GM12878 (cell line): ENCODE measurements around the gene CPHXL2. TPM values are rescaled to one million over a fixed set of nuclear protein-coding genes. Genes with fewer than 3 reads are reported as not detected.

Source experiments
- ATAC-seq: fragments of 200-7000 bp; cut with Tn5 transposase; 3 replicates; pipeline ENCODE4 v1.9.1; 2020; ENCODE audit warnings: mild to moderate bottlenecking, moderate library complexity
- BruUV-seq: library from RNA; stranded (reverse); fragments of 400-500 nt; replicated peaks from 2 replicates; lab custom pipeline; 2021; lab: Mats Ljungman, UMichigan
- CTCF ChIA-PET: fragments of 300-600 bp; sonication (Branson Sonifier 250); formaldehyde crosslinking; extraction: SDS; loops from one replicate; lab custom pipeline; 2021; ENCODE audit warnings: inconsistent platforms; lab: Yijun Ruan, JAX
- POLR2A ChIA-PET: fragments of 350-600 bp; formaldehyde crosslinking; extraction: SDS; loops from one replicate; lab custom pipeline; 2021; ENCODE audit warnings: inconsistent platforms; lab: Charles Lee
- RAD21 ChIA-PET: fragments of 300-600 bp; sonication (Branson Sonifier 250); formaldehyde crosslinking; loops from one replicate; lab custom pipeline; 2023; ENCODE audit warnings: antibody characterized with exemption; ENCODE audit not compliant: unreplicated experiment; lab: Charles Lee
- SMC1A ChIA-PET: fragments of 300-600 bp; sonication (Branson Sonifier 250); formaldehyde crosslinking; loops from one replicate; lab custom pipeline; 2023; ENCODE audit not compliant: unreplicated experiment, uncharacterized antibody; lab: Charles Lee
- DNase-seq: peaks from one replicate; pipeline ENCODE4 v3.0.0-alpha.2; 2011; ENCODE audit warnings: low read depth, low spot score
- FAIRE-seq: peaks from 3 replicates; lab custom pipeline; 2011; peaks lifted over from hg19 to GRCh38; lab: Jason Lieb, UNC
- H2AFZ ChIP-seq: 2 replicates; pipeline ENCODE4 v1.6.0; 2011; ENCODE audit warnings: low read depth, low read length, control low read depth; ENCODE audit not compliant: control insufficient read depth
- H3K27ac ChIP-seq: 2 replicates; pipeline ENCODE4 v1.5.1; 2011; ENCODE audit warnings: control low read depth; ENCODE audit not compliant: control insufficient read depth, insufficient read depth
- H3K27me3 ChIP-seq, 2 experiments: replicated peaks in 1 of 2; 2 replicates each; pipeline versions ENCODE4 v1.6.0 to v1.6.1; 2011; ENCODE audit warnings: low read length in 1 of 2; ENCODE audit not compliant: control insufficient read depth in 2 of 2, insufficient read depth in 2 of 2
- H3K36me3 ChIP-seq, 2 experiments: 2 replicates each; pipeline ENCODE4 v1.5.1; 2011; ENCODE audit warnings: low read length in 1 of 2; ENCODE audit not compliant: control insufficient read depth in 2 of 2, insufficient read depth in 2 of 2
- H3K4me1 ChIP-seq: 2 replicates; pipeline ENCODE4 v1.6.1; 2011; ENCODE audit warnings: mild to moderate bottlenecking, low read length, moderate library complexity, mixed read lengths; ENCODE audit not compliant: control insufficient read depth, insufficient read depth
- H3K4me2 ChIP-seq: 2 replicates; pipeline ENCODE4 v1.6.0; 2011; ENCODE audit warnings: control low read depth; ENCODE audit not compliant: control insufficient read depth, insufficient read depth
- H3K4me3 ChIP-seq: fragments of 200-600 bp; sonication (generic); 2 replicates; pipeline ENCODE4 v1.5.1; 2016
- H3K79me2 ChIP-seq: 2 replicates; pipeline ENCODE4 v1.6.0; 2011; ENCODE audit warnings: low read length; ENCODE audit not compliant: control insufficient read depth, insufficient read depth
- H3K9ac ChIP-seq: 2 replicates; pipeline ENCODE4 v1.8.0; 2011; ENCODE audit warnings: low read length, control low read depth, mixed read lengths; ENCODE audit not compliant: control insufficient read depth, insufficient read depth
- H3K9me3 ChIP-seq: replicated peaks from 3 replicates; pipeline ENCODE4 v1.5.1; 2011; ENCODE audit warnings: mild to moderate bottlenecking, low read length; ENCODE audit not compliant: control insufficient read depth, insufficient read depth
- H4K20me1 ChIP-seq: 2 replicates; pipeline ENCODE4 v1.6.0; 2011; ENCODE audit not compliant: control insufficient read depth, insufficient read depth
- NR2C2 ChIP-seq: IDR thresholded peaks from 2 replicates; pipeline ENCODE4 v1.6.1; 2011; ENCODE audit warnings: borderline replicate concordance, low read depth; ENCODE audit not compliant: control insufficient read depth, insufficient read length
- SIN3A ChIP-seq: IDR thresholded peaks from 2 replicates; pipeline ENCODE4 v1.6.1; 2012; ENCODE audit warnings: low read depth, low read length, improper control_type of control experiment
- SP1 ChIP-seq: IDR thresholded peaks from one replicate; pipeline ENCODE4 v1.6.1; 2011; ENCODE audit warnings: low read depth, low read length
- TCF7 ChIP-seq: IDR thresholded peaks from 2 replicates; pipeline ENCODE4 v1.6.1; 2014; ENCODE audit warnings: antibody characterized with exemption, borderline replicate concordance
- ZBTB11 ChIP-seq: fragments of 450-650 bp; formaldehyde crosslinking; IDR thresholded peaks from 2 replicates; pipeline ENCODE4 v1.5.0; 2022; ENCODE audit warnings: mild to moderate bottlenecking, missing genetic modification characterization
- ZNF217 ChIP-seq: fragments of 450-650 bp; IDR thresholded peaks from 2 replicates; pipeline ENCODE4 v1.6.1; 2017; ENCODE audit warnings: antibody characterized with exemption, mild to moderate bottlenecking
- whole genome bisulfite sequencing: methylation state at CpG from one replicate; pipeline ENCODE4 v1.1.6; 2016; ENCODE audit warnings: low lambda C conversion rate; ENCODE audit not compliant: insufficient replicate concordance, insufficient coverage; ENCODE audit errors: missing lambda C conversion rate; 5-methylcytosine and 5-hydroxymethylcytosine counted together
- in situ Hi-C: fragments of 300-500 bp; cut with MboI; formaldehyde crosslinking; loops from 9 replicates; pipeline ENCODE4 v1.14.3; 2018; ENCODE audit warnings: mixed read lengths
- intact Hi-C: fragments of 100-400 bp; cut with micrococcal nuclease; formaldehyde crosslinking; loops from one replicate; pipeline ENCODE4 v1.14.2; 2022; ENCODE audit not compliant: unreplicated experiment
- polyA plus RNA-seq, 11 experiments: library from polyadenylated mRNA; depleted of rRNA in 4 of 11; unstranded in 6 of 11; stranded (reverse) in 5 of 11; fragments of >200 nt; fragmentation: Nextera tagmentation in 4 of 11; fragmentation: Illumina TruSeq in 1 of 11; extraction: Ambion mirVana in 4 of 11; extraction: Trizol in 1 of 11; gene quantifications; 1 replicate in 1 of 11; 2 replicates in 10 of 11; pipeline versions ENCODE4 v1.2.1 to v1.2.3, GENCODE V29; 2011 to 2016; ENCODE audit warnings: inconsistent platforms in 2 of 11, missing spikeins in 2 of 11, low read depth in 1 of 11
- total RNA-seq, 4 experiments: library from RNA; depleted of rRNA in 3 of 4; stranded (reverse); fragments of >200 nt in 3 of 4; fragmentation: Illumina TruSeq in 1 of 4; extraction: Trizol in 1 of 4; gene quantifications; 2 replicates each; pipeline versions ENCODE4 v1.2.1 to v1.2.3, GENCODE V29; 2013 to 2021
- TF ChIP-seq, protein P1 (sequence below): fragments of 450-650 bp; IDR thresholded peaks from 2 replicates; pipeline ENCODE4 v1.6.1; 2016; ENCODE audit warnings: mild to moderate bottlenecking, moderate library complexity, borderline replicate concordance

Gene CPHXL2
- total and polyA plus RNA-seq, 10 of the 15 experiments (the other 5 are each of a cell fraction or from before 2014, with no cell fraction given): not detected

DNA sequence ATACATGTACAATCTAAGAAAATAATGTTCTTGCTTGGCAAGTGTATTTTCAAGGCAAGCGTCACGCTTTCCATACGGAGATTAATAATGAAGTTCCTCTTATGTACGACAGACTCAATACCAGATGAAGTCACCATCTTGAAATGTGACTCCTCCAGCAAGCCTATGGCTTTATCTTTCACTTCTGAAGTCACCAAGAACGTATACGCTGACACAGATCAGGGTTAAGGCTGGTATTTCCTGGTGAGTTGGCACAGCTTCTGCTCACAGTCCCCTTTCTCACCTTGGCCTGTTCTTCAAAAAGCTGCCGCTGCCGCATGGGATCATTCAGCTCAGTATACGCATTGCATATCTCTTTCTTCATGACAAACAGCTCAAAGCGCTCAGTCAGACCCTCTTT, 47.7 kb downstream of the CPHXL2 start:
- Histone ChIP-seq H3K4me1 (no peaks in the 10 kb centered on the region), H2AFZ (no peak overlapping the region), H3K4me3 (no peak overlapping the region), H3K79me2 (no peaks in the 10 kb centered on the region), H3K9ac (no peak overlapping the region), H3K27ac (no peak overlapping the region), H3K4me2 (no peak overlapping the region), H4K20me1 (no peaks in the 10 kb centered on the region), H3K36me3 (peaks cover 21 to 54% of the 10 kb centered on the region in 2 experiments), H3K9me3 (no peaks in the 10 kb centered on the region), H3K27me3 (no peaks in the 10 kb centered on the region)
- DNase-seq (no peak), FAIRE-seq (no peak), ATAC-seq (no peak)
- intact Hi-C loops (no loop called here), in situ Hi-C loops (loop anchor here (10.0 kb wide), 1 partner anchor 164 kb away; the partner anchor contains the start of gene TMEM170A)
- POLR2A ChIA-PET: no interaction called here
- CTCF ChIA-PET: interaction anchor here (0.7 kb wide), 1 partner anchor 12 kb away, joined by 3 read pairs; no protein-coding TSS in a partner anchor
- SMC1A ChIA-PET: no interaction called here
- no TSS peak for BruUV-seq
- WGBS: over 99% methylated on average over 10 of the region's 10 CpGs
- TF ChIP-seq TCF7 (no peak), ZBTB11 (CRISPR knock-in tag) (no peak), ZNF217 (no peak), NR2C2 (no peak), SP1 (no peak), SIN3A (no peak)
- TF ChIP-seq, protein P1, sequence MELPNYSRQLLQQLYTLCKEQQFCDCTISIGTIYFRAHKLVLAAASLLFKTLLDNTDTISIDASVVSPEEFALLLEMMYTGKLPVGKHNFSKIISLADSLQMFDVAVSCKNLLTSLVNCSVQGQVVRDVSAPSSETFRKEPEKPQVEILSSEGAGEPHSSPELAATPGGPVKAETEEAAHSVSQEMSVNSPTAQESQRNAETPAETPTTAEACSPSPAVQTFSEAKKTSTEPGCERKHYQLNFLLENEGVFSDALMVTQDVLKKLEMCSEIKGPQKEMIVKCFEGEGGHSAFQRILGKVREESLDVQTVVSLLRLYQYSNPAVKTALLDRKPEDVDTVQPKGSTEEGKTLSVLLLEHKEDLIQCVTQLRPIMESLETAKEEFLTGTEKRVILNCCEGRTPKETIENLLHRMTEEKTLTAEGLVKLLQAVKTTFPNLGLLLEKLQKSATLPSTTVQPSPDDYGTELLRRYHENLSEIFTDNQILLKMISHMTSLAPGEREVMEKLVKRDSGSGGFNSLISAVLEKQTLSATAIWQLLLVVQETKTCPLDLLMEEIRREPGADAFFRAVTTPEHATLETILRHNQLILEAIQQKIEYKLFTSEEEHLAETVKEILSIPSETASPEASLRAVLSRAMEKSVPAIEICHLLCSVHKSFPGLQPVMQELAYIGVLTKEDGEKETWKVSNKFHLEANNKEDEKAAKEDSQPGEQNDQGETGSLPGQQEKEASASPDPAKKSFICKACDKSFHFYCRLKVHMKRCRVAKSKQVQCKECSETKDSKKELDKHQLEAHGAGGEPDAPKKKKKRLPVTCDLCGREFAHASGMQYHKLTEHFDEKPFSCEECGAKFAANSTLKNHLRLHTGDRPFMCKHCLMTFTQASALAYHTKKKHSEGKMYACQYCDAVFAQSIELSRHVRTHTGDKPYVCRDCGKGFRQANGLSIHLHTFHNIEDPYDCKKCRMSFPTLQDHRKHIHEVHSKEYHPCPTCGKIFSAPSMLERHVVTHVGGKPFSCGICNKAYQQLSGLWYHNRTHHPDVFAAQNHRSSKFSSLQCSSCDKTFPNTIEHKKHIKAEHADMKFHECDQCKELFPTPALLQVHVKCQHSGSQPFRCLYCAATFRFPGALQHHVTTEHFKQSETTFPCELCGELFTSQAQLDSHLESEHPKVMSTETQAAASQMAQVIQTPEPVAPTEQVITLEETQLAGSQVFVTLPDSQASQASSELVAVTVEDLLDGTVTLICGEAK: no peak
- RAD21 ChIA-PET: no interaction called here
